Measurements from ENCODE around the gene AGTPBP1.
"Not testable (repeated sequence)": the region's sequence is repeated elsewhere in the genome, so short reads cannot be mapped to it uniquely, and the experiment has no call there.

Gene AGTPBP1

DNA sequence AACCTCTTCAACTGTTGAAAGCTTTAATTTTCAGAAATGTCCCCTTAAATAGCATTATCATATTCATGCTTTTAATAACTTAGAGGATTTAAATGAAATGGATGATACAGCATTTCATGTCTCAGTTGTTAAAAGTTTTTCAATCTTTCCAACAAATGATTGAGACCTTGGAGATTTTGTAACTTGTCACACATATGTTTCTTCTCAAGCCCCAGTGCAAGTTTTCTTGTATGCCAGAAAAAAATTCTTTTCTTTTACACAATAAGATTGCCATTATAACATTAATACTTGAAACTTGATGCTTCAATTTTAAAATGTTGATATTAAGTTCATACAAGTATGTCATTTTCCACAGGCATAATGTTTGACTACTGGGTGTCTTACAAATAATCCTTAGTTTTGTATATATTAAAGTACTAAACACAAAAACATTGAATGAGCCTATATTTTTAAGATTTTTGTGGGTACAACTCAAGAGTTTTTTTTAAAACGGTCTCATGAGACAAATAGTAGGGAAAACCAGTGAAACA is 124.5 kb downstream of the AGTPBP1 start:
- no peak for DNase-seq (ENCODE audit: low read depth in 2 of 2)

DNA sequence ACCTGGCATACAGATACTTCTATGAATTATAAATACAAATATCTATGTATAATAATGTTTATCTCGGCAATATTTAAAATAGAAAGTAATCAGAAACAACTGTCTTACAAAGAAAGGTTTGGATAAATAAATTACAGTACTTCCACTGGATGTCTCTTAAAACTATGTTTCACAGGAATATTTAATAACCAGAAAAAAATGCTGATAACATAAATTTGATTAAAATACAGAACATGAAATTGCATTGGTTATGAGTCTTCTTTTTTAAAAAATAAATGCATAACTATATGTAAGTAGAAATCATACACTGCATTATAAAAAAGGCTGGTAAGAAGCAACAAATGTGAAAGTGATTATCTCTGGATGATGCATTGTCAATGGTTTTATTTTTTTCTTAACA is 126.0 kb downstream of the AGTPBP1 start:
- DNase-seq (ENCODE audit: low read depth in 2 of 2), result no peak

DNA sequence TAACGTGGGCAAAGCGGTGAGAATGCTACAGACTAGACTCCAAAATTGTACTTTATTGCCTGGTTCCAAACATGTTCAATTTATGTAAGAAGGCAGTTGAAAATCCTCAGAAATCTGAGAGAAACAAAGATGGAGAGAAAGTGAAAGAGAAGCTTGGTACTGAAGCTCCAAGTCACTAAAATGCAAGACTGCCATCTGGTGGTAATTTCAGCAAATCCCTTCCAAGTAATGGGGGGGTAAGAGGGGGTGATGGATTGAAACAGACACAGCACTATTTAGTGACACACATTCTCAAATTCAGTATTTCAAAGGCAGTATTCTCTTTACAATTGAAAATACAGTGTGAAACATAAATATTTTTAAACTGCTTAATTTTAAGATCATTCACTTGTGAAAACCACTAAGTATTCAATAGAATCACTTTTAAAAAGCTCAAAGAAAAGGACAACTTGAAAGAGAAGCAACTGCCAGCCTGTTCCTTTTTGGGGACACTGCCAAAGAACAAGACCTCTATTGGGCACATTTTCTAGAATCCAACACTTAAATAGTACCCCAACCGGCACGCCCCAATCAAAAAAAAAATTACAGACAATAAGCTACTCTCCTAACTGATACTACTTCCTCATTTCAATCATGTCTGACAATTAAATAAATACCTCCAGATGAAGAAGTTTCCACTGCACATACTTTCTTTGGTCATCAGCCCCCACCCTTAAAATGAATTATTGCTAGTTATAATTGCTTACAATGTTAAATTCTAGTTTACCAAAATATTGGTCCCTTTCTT is 131.5 kb downstream of the AGTPBP1 start:
- DNase-seq (ENCODE audit: low read depth in 2 of 2), result no peak

DNA sequence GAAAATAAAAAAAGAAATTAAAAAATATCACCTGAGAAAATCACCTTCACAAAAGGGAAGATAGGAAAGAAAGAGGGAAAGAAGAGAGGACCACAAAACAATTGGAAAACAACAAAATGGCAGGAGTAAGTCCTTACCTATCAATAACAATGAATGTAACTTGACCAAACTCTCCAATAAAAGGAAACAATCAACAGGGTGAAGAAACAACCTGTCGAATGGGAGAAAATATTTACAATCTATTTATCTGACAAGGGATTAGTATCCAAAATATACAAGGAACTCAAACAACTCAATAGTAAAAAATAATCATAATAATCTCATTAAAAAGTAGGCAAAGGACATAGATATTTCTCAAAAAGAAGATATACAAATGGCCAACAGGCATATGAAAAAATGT is 135.8 kb downstream of the AGTPBP1 start:
- no peak for DNase-seq (ENCODE audit: low read depth in 2 of 2)

DNA sequence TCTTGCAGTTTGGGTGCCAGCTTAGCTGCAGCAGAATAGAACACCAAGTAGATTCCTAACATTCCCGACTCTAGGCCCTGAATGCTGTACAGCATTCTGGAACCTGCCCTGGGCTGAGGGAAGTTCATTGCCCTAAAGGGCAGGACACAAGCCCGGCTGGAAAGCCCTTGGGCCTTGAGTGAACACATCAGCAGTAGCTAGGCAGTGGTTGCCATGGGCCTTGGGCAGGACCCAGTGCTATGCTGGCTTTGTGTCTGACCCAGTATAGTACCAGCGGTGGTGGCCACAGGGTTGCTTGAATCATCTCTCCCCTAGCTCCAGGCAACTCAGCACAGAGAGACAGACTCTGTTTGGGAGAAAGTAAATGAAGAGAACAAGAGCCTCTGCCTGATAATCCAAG is 137.8 kb downstream of the AGTPBP1 start:
- no peak for DNase-seq (ENCODE audit: low read depth in 2 of 2)

DNA sequence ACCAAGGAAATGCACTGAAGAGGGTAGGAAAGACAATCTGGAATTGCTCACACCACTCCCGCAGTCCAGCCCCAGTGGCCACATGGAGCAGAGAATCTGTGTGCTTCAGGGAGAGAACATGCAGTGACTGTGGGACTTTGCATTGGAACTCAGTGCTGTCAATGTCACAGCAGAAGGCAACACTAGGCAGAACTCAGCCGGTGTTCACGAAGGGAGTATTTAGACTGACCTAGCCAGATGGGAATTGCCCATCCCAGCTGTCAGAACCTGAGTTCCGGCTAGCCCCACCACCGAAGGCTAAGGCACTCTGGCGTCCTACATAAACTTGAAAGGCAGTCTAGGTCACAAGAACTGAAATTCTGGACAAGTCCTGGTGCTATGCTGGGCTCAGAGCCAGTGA is 139.0 kb downstream of the AGTPBP1 start:
- no peak for DNase-seq (ENCODE audit: low read depth in 2 of 2)

DNA sequence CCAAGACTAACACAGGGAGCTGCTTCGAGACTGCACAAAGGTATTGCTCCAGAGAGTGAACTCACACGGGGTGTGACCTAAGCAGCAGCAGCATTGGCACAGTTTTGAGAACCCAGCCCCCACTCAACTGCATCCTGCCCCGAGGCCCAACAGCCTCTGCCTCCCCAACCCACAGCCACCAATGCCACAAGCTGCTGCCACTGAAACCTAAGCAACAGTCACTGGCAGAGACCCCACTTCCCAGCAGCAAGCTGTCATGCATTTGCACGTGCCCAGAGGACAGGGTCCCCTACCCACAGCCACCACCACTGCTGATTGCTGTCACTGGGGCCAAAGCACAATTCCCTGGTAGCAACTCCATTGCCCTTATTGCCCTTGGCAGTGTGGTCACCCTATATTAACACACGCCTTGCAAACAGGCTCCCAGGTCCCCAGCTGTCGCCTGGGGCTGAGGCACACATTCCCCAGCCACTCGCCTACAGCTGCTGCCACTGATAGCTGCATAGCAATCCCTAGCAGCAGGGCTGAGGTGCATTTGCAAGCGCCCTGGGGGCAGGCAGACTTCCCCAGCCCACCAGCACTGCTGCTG is 141.0 kb downstream of the AGTPBP1 start:
- no peak for DNase-seq (ENCODE audit: low read depth in 2 of 2)

DNA sequence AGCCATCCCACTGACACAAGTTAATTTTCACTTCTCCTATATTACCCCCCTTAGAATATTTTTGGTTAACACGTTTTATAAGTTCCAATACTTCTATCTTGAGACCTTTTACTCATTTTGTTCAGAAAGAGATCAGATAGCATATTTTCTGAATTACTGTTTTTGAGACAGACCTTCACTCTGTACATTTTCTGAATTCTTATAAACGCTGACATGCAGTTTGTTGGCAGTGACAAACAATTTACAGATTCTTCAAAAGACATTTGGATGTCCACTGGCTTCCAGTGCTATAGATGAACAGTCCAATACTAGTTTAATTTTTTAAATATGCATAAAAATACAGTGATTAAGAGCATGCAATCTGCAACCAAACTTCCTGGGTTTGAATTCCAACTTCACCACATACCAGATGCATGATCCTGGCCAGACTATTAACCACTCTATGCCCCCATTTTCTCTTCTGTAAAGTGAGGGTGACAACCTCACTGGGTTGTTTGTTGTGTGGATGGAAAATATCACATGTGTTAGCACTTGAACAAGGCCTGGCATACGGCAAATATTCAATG is 142.1 kb downstream of the AGTPBP1 start:
- no peak for DNase-seq (ENCODE audit: low read depth in 2 of 2)

DNA sequence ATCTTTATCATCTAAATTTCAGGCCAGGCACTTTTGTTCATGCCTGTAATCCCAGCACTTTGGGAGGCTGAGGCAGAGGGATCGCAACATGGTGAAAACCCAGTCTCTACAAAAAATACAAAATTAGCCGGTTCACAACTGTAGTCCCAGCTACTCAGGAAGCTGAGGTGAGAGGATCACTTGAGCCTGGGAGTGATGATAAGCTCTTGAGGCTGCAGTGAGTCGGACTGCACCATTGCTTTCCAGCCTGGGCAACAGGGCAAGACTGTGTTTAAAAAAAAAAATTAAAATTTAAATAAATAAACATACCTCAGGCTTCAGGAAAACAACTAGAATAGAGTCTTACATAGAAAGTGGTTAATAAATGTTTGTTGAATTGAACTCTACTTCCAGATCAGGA is 147.4 kb downstream of the AGTPBP1 start:
- DNase-seq (ENCODE audit: low read depth in 2 of 2), result no peak

DNA sequence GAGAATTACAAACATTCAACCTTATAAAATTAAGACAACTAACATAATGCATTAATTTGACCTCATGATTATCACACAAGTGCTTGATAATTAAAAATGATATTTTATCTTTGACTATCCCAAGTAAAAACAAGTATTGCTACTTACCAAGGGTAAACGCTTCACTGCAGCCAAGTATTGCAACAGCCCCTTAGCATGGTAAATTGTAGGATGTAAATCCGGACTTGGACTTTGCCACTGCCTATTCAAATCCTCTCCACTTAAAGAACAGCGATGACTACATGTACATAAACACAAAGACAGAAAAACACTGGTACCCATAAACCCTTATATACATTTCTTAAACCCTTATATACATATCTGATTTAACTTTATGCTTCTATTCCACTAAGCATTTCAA is 155.1 kb downstream of the AGTPBP1 start:
- DNase-seq (ENCODE audit: low read depth in 2 of 2), result no peak

DNA sequence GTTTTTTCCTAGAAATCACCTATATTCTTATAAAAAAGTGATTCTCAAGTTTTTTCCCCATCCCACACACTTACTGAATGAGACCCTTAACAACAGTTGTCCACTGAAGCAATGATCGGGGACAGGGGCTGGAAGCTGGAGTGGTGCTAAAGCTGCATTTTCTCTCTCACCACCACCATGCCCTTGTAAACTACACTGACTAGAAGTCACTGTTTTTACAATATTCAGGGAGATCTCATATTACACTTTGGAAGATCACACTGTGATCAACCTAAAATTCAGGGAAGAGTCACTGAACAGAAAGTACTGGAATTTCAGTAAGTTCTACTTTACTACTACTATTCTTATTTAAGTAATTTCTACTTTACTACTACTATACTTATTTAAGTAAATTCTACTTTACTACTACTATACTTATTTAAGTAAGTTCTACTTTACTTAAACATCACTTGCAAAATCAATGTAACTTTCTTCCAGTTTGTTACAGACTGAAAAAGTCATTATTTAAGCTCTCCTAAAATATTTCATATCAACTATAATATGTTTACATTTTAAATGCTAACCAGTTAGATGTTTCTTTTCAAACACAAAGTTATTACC is 164.3 kb downstream of the AGTPBP1 start:
- DNase-seq (ENCODE audit: low read depth in 2 of 2), result no peak

DNA sequence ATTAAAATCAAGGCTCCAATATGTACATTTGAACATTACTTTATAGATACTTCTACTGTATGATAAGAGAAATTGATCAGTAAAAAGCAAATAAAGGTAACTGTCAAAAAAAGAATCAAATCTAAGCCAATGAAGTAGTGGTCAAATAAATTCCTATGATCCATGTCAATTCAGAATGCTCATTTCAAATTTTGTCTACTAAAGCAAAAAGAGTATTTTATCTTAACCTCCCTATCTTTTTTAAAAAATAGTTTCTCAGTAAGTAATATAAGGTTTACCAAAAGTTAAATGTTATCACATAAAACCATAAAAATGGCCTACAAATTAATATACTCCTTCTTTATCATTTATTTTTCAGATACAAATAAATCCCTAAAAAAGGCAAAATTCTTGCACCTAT is 165.9 kb downstream of the AGTPBP1 start:
- no peak for DNase-seq (ENCODE audit: low read depth in 2 of 2)

DNA sequence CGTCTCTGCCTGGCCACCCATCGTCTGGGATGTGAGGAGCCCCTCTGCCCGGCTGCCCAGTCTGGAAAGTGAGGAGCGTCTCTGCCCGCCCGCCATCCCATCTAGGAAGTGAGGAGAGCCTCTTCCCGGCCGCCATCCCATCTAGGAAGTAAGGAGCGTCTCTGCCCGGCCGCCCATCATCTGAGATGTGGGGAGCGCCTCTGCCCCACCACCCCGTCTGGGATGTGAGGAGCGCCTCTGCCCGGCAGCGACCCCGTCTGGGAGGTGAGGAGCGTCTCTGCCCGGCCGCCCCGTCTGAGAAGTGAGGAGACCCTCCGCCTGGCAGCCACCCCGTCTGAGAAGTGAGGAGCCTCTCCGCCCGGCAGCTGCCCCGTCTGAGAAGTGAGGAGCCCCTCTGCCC is 168.2 kb downstream of the AGTPBP1 start:
- DNase-seq (ENCODE audit: low read depth in 2 of 2), result not testable (repeated sequence)

DNA sequence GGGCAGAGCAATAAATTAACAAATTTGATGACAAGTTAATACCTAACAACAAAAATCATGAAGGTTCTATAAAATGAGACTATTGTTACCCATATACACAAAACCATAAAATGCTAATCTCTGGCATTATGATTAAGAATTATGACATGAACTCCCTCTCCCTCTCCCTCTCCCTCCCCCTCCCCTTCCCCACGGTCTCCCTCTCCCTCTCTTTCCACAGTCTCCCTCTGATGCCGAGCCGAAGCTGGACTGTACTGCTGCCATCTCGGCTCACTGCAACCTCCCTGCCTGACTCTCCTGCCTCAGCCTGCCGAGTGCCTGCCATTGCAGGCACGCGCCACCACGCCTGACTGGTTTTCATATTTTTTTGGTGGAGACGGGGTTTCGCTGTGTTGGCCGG is 168.8 kb downstream of the AGTPBP1 start:
- DNase-seq (ENCODE audit: low read depth in 2 of 2), result not testable (repeated sequence)

DNA sequence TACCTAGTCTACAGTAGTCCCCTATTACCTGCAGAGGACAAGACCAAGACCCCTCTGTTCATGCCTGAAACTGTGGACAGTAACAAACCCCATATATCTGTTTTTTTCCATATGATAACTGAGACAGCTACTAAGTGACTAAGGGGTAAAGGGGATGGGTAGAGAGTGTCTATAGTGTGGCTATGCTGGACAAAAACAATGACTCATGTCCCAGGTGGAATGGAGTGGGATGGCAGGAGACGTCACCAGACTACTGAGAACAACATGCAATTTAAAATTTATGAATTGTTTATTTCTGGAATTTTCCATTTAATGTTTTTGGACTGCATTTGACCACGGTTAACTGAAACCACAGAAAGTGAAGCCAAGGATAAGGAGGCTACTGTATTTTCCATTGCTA is 171.8 kb downstream of the AGTPBP1 start:
- DNase-seq (ENCODE audit: low read depth in 2 of 2), result no peak

DNA sequence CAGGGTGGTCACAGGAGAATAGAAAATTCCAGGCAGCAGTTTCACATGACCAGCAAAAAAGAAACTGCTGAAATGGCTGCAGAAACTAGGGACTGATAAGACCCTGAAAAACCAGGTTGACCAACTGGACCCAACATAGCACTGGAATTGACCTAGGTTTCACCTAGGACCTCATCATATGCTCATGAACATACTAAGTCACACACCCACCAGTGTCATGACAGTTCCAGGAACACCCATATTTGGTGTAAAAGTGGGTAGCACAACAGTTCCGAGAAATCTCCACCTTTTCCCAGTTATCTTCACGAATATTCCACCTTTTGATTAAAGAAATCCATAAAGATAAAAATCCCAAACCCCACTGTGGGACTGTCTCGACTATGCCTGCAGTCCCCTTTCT is 182.2 kb downstream of the AGTPBP1 start:
- no peak for DNase-seq (ENCODE audit: low read depth in 2 of 2)

DNA sequence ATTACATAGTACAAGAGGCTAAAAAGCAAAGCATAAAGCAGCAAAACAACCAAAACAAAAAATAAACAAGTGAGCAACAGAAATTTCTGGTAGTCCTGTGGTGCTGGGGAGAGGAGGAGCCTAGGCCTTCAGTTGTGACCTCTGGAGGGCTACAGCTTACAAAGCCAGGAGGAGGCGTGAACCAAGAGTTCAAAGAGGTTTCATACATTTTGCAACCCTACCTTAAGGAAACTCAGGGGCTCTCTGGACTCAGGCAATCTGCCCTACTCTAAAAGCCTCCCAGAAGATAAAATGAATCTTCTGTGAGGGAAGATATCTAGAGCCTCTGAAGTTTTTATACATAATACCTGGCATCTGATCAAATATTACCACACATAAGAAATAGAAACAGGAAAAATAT is 187.4 kb downstream of the AGTPBP1 start:
- no peak for DNase-seq (ENCODE audit: low read depth in 2 of 2)

DNA sequence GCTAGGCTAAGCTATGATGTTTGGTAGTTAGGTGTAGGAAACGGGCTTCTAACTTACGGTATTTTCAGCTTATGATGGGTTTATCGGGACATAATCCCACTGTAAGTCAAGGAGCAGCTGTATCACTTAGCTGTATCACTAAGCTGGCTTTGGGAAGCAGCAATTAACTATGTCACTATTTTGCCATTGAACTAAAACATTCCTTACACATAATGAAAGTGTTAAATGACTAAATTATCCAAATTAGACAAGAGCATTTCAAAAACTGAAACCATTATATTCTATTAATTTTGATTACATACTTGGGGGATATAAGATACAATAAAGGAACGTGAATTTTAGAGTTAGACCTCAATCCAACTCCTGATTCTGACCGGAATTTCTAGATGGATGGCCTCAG is 188.3 kb downstream of the AGTPBP1 start:
- DNase-seq (ENCODE audit: low read depth in 2 of 2), result no peak

DNA sequence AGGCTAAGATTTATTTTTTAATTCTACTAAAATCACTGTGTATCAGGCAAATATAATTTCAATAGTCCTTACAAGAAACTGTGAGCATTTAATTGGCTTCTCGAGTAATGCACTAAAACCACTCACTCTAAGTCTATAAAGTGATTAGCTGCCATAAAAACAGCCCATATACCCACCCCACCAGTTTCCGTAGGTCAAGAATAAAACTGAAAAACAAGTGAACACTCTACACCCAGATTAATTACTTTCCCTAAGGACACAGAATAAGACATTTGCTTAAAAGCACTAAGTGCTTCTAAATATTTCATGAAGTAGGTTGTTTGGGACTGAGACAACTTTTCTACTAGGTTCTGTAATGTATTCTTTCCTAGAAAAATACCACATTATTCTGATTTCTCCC is 194.2 kb downstream of the AGTPBP1 start:
- DNase-seq (ENCODE audit: low read depth in 2 of 2), result no peak

DNA sequence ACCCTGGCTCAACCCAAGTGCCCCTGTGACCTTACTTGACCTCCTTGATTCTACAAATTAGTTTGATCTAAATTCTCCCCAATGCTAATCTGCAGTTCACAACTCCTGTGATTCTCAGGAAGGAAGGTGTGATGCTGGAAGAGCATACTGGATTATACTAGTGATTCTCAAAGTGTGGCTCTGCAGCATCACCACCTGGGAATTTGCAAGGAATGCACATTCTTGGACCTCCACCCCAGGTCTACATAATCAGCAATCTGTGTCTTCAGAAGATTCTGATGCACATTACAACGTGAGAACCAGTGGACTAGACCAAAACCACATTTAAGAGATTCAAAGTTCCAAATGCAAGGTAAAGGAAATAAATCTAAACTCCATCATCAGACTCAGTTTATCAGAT is 198.6 kb downstream of the AGTPBP1 start:
- DNase-seq (ENCODE audit: low read depth in 2 of 2), result no peak

DNA sequence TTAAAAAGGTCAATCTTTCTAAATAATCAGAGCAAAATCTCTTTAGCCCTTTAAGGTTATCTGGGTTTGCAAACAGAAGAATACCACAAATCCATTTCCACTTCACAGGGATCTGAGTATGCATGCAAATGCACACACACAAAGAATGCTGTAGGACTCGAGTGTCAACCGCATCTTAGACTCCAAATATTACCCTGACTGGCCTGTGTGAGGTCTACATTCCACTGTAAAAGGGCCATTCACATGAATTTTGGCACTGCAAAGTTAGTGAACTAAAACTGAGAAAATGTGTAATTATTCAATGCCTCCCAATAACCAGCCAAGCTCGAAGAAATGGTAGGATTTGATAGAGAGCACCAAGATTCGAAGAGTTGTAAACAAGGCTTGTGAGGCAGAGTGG is 199.9 kb downstream of the AGTPBP1 start:
- no peak for DNase-seq (ENCODE audit: low read depth in 2 of 2)

DNA sequence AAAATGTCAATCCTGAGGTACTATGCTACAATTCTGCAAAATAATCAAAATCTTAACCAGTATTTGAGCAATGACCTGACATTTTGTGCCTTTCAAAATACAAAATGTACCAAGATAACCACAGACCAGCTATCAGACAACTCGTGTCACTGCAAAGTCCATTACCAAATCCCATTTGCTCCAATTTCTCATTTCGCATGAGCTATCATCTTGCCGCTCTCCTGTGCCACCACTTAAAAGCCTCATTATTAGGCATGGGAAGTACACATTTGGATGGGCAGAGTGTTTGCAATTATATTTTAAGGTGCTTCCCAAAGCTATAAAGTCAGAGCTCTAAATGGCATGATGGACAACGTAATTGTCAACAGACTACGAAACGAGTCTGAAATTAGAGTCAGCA is 205.2 kb downstream of the AGTPBP1 start:
- DNase-seq (ENCODE audit: low read depth in 2 of 2), result no peak

DNA sequence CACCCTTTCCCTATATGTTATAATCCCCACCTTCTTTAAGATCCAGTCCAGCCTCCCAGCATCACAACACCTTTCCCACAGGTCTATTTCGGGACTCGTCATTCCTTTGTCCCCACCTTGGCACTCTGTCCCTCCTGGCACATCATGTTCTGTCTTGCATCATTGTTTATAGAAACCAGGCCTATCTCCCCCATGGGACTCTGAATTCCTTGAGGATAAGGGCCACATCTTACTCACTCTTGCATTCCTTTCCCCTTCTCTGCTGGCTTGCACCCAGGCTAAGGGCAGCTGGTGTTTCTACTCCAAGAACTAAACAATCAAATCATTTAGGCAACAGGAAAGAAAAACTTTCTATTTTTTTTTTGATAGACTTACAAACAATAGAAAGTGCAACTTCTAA is 205.7 kb downstream of the AGTPBP1 start:
- DNase-seq (ENCODE audit: low read depth in 2 of 2), result no peak
